Measurements from ENCODE around the gene LCP1. TPM values are rescaled to one million over a fixed set of nuclear protein-coding genes. Genes with fewer than 3 reads are reported as not detected.
"Not testable (repeated sequence)": the region's sequence is repeated elsewhere in the genome, so short reads cannot be mapped to it uniquely, and the experiment has no call there.

Gene LCP1
- polyA plus RNA-seq, result 41.1 TPM
- long read RNA-seq, donor 1, result 0 reads
- long read RNA-seq, donor 2, transcript LCP1-201 (16 exons, 3,787 nt), result major isoform, 15 of 20 reads
- long read RNA-seq, donor 2, partial matches to known transcripts, result 5 of 20 reads
- long read RNA-seq, donor 2, other reads (novel, unspliced or antisense), result 0 of 20 reads
- long read RNA-seq, donor 3, result 0 reads
- long read RNA-seq, donor 4, result 0 reads
- long read RNA-seq, donor 5, transcript LCP1-201 (16 exons, 3,787 nt), result major isoform, 7 of 7 reads
- long read RNA-seq, donor 5, partial matches to known transcripts, result 0 of 7 reads
- long read RNA-seq, donor 5, other reads (novel, unspliced or antisense), result 0 of 7 reads
- long read RNA-seq, donor 6, transcript LCP1-201 (16 exons, 3,787 nt), result major isoform, 11 of 41 reads
- long read RNA-seq, donor 6, partial matches to known transcripts, result 30 of 41 reads
- long read RNA-seq, donor 6, other reads (novel, unspliced or antisense), result 0 of 41 reads
- long read RNA-seq, donor 7, result 0 reads
- long read RNA-seq, donor 8, transcript LCP1-201 (16 exons, 3,787 nt), result major isoform, 5 of 19 reads
- long read RNA-seq, donor 8, partial matches to known transcripts, result 14 of 19 reads
- long read RNA-seq, donor 8, other reads (novel, unspliced or antisense), result 0 of 19 reads
- long read RNA-seq, donor 9, transcript LCP1-201 (16 exons, 3,787 nt), result major isoform, 8 of 18 reads
- long read RNA-seq, donor 9, partial matches to known transcripts, result 10 of 18 reads
- long read RNA-seq, donor 9, other reads (novel, unspliced or antisense), result 0 of 18 reads
- long read RNA-seq, donor 10, transcript LCP1-201 (16 exons, 3,787 nt), result major isoform, 5 of 5 reads
- long read RNA-seq, donor 10, partial matches to known transcripts, result 0 of 5 reads
- long read RNA-seq, donor 10, other reads (novel, unspliced or antisense), result 0 of 5 reads
- long read RNA-seq, donor 11, transcript LCP1-201 (16 exons, 3,787 nt), result major isoform, 15 of 15 reads
- long read RNA-seq, donor 11, partial matches to known transcripts, result 0 of 15 reads
- long read RNA-seq, donor 11, other reads (novel, unspliced or antisense), result 0 of 15 reads

GRCh38 chr13:46181840-46182490 is at the start of gene LCP1:
Gene LCP1, minus strand, starts transcription at chr13:46182177. Its CDS starts 22,515 bp downstream, at chr13:46159662.
- 93% methylated on average over 2 of the region's 8 CpGs for WGBS (ENCODE audit: insufficient coverage, low lambda C conversion rate)
- peak within 1 kb of the TSS; percentile 13 for H3K4me3 ChIP-seq (ENCODE audit: low read length)
- peak; percentile 16 to 20 for DNase-seq

GRCh38 chr13:46229251-46229650 is 47.3 kb upstream of the LCP1 start:
- Histone ChIP-seq H3K27me3 (ENCODE audit: control insufficient read depth, insufficient read depth, low read length) (no peaks in the 10 kb centered on the region), H3K36me3 (ENCODE audit: control insufficient read depth, insufficient read depth, low read length) (no peaks in the 10 kb centered on the region), H3K4me1 (ENCODE audit: control insufficient read depth, insufficient read depth, low read length) (no peaks in the 10 kb centered on the region), H3K9me3 (ENCODE audit: control insufficient read depth, low read depth, low read length) (no peaks in the 10 kb centered on the region), H3K27ac (ENCODE audit: low read length) (no peak overlapping the region), H3K4me3 (ENCODE audit: low read length) (no peak overlapping the region)
- no peak for DNase-seq
- WGBS (ENCODE audit: insufficient coverage, low lambda C conversion rate), result no CpG with 5 or more reads among the region's 2 CpGs

More at GRCh38 chr13:46181840-46182490, at the start of gene LCP1:
- no peaks in the 10 kb centered on the region for H3K9me3 ChIP-seq (ENCODE audit: control insufficient read depth, low read depth, low read length)
- H3K27ac ChIP-seq (ENCODE audit: low read length), result no peak within 1 kb of the TSS
- H3K4me1 ChIP-seq (ENCODE audit: control insufficient read depth, insufficient read depth, low read length), result no peaks in the 10 kb centered on the region
- H3K27me3 ChIP-seq (ENCODE audit: control insufficient read depth, insufficient read depth, low read length), result no peaks in the 10 kb centered on the region
- H3K36me3 ChIP-seq (ENCODE audit: control insufficient read depth, insufficient read depth, low read length), result no peaks in the 10 kb centered on the region

GRCh38 chr13:46220234-46220633 is 38.3 kb upstream of the LCP1 start:
- H3K4me1 ChIP-seq (ENCODE audit: control insufficient read depth, insufficient read depth, low read length); H3K9me3 ChIP-seq (ENCODE audit: control insufficient read depth, low read depth, low read length); H3K36me3 ChIP-seq (ENCODE audit: control insufficient read depth, insufficient read depth, low read length); H3K27ac ChIP-seq (ENCODE audit: low read length); H3K27me3 ChIP-seq (ENCODE audit: control insufficient read depth, insufficient read depth, low read length); H3K4me3 ChIP-seq (ENCODE audit: low read length): not testable (repeated sequence)
- WGBS (ENCODE audit: insufficient coverage, low lambda C conversion rate), result no CpG with 5 or more reads among the region's 2 CpGs
- DNase-seq, result peak; percentile 42 to 49

GRCh38 chr13:46214741-46215140 is 32.8 kb upstream of the LCP1 start:
- DNase-seq; H3K4me3 ChIP-seq (ENCODE audit: low read length); H3K4me1 ChIP-seq (ENCODE audit: control insufficient read depth, insufficient read depth, low read length); H3K36me3 ChIP-seq (ENCODE audit: control insufficient read depth, insufficient read depth, low read length); H3K9me3 ChIP-seq (ENCODE audit: control insufficient read depth, low read depth, low read length); H3K27ac ChIP-seq (ENCODE audit: low read length): not testable (repeated sequence)
- no CpG with 5 or more reads among the region's 1 CpG for WGBS (ENCODE audit: insufficient coverage, low lambda C conversion rate)
- H3K27me3 ChIP-seq (ENCODE audit: control insufficient read depth, insufficient read depth, low read length), result peaks cover 15% of the 10 kb centered on the region

GRCh38 chr13:46213242-46213641 is 31.3 kb upstream of the LCP1 start:
- no peak for DNase-seq
- H3K36me3 ChIP-seq (ENCODE audit: control insufficient read depth, insufficient read depth, low read length), result no peaks in the 10 kb centered on the region
- peaks cover 16% of the 10 kb centered on the region for H3K27me3 ChIP-seq (ENCODE audit: control insufficient read depth, insufficient read depth, low read length)
- no peak overlapping the region for H3K27ac ChIP-seq (ENCODE audit: low read length)
- no peak overlapping the region for H3K4me3 ChIP-seq (ENCODE audit: low read length)
- WGBS (ENCODE audit: insufficient coverage, low lambda C conversion rate), result 60% methylated on average over 1 of the region's 3 CpGs
- H3K9me3 ChIP-seq (ENCODE audit: control insufficient read depth, low read depth, low read length), result no peaks in the 10 kb centered on the region
- no peaks in the 10 kb centered on the region for H3K4me1 ChIP-seq (ENCODE audit: control insufficient read depth, insufficient read depth, low read length)

- no peaks in the 10 kb centered on the region for H3K36me3 ChIP-seq (ENCODE audit: control insufficient read depth, insufficient read depth, low read length)
- H3K4me1 ChIP-seq (ENCODE audit: control insufficient read depth, insufficient read depth, low read length), result no peaks in the 10 kb centered on the region
- peak; percentile 42 to 51 for DNase-seq
- 10% methylated on average over 2 of the region's 53 CpGs for WGBS (ENCODE audit: insufficient coverage, low lambda C conversion rate)
- no peak within 1 kb of the TSS for H3K27ac ChIP-seq (ENCODE audit: low read length)
- peaks cover 16% of the 10 kb centered on the region for H3K27me3 ChIP-seq (ENCODE audit: control insufficient read depth, insufficient read depth, low read length)
- no peaks in the 10 kb centered on the region for H3K9me3 ChIP-seq (ENCODE audit: control insufficient read depth, low read depth, low read length)
- peak within 1 kb of the TSS; percentile 36 for H3K4me3 ChIP-seq (ENCODE audit: low read length)
These were observed 29.7 kb upstream of the LCP1 start, which contains the start of gene LRRC63 for GRCh38 chr13:46211483-46212351. Gene LRRC63, plus strand, starts transcription at chr13:46211928. Its CDS starts 1,107 bp downstream, at chr13:46213035.

GRCh38 chr13:46211116-46211482 is 29.1 kb upstream of the LCP1 start:
- H3K4me1 ChIP-seq (ENCODE audit: control insufficient read depth, insufficient read depth, low read length), result no peaks in the 10 kb centered on the region
- WGBS (ENCODE audit: insufficient coverage, low lambda C conversion rate), result 11% methylated on average over 5 of the region's 9 CpGs
- no peaks in the 10 kb centered on the region for H3K36me3 ChIP-seq (ENCODE audit: control insufficient read depth, insufficient read depth, low read length)
- peaks cover 16% of the 10 kb centered on the region for H3K27me3 ChIP-seq (ENCODE audit: control insufficient read depth, insufficient read depth, low read length)
- peak; percentile 7 to 24 for DNase-seq
- H3K27ac ChIP-seq (ENCODE audit: low read length), result no peak overlapping the region
- peak overlapping the region; percentile 31 for H3K4me3 ChIP-seq (ENCODE audit: low read length)
- no peaks in the 10 kb centered on the region for H3K9me3 ChIP-seq (ENCODE audit: control insufficient read depth, low read depth, low read length)

GRCh38 chr13:46210362-46211083 is 28.5 kb upstream of the LCP1 start:
- Histone ChIP-seq H3K9me3 (ENCODE audit: control insufficient read depth, low read depth, low read length) (no peaks in the 10 kb centered on the region), H3K27me3 (ENCODE audit: control insufficient read depth, insufficient read depth, low read length) (peaks cover 16% of the 10 kb centered on the region), H3K36me3 (ENCODE audit: control insufficient read depth, insufficient read depth, low read length) (no peaks in the 10 kb centered on the region), H3K4me3 (ENCODE audit: low read length) (no peak overlapping the region), H3K4me1 (ENCODE audit: control insufficient read depth, insufficient read depth, low read length) (no peaks in the 10 kb centered on the region), H3K27ac (ENCODE audit: low read length) (no peak overlapping the region)
- 94% methylated on average over 3 of the region's 6 CpGs for WGBS (ENCODE audit: insufficient coverage, low lambda C conversion rate)
- DNase-seq, result no peak

- Histone ChIP-seq H3K4me3 (ENCODE audit: low read length) (no peak overlapping the region), H3K27me3 (ENCODE audit: control insufficient read depth, insufficient read depth, low read length) (peaks cover 16% of the 10 kb centered on the region), H3K36me3 (ENCODE audit: control insufficient read depth, insufficient read depth, low read length) (no peaks in the 10 kb centered on the region), H3K27ac (ENCODE audit: low read length) (no peak overlapping the region), H3K9me3 (ENCODE audit: control insufficient read depth, low read depth, low read length) (no peaks in the 10 kb centered on the region), H3K4me1 (ENCODE audit: control insufficient read depth, insufficient read depth, low read length) (no peaks in the 10 kb centered on the region)
- WGBS (ENCODE audit: insufficient coverage, low lambda C conversion rate), result no CpG with 5 or more reads among the region's 7 CpGs
- DNase-seq, result no peak
These were observed 25.9 kb upstream of the LCP1 start for GRCh38 chr13:46207828-46208227.

All from large intestine (tissue), 12 donors.